Epithelial cell of esophagus (primary cell): ENCODE results near the gene ADAMTS12.

Source experiments
- DNase-seq: peaks from one replicate; pipeline ENCODE4 v3.0.0; 2010; ENCODE audit warnings: low read depth
- H3K4me3 ChIP-seq: 2 replicates; pipeline ENCODE4 v1.5.1; 2011; ENCODE audit warnings: mild to moderate bottlenecking, low read length, control low read depth
- TF ChIP-seq, protein P1 (sequence below): IDR thresholded peaks from 2 replicates; pipeline ENCODE4 v1.5.1; 2011; ENCODE audit warnings: low read depth, mild to moderate bottlenecking, low read length, control low read depth, inconsistent platforms; ENCODE audit not compliant: insufficient read depth; ENCODE audit errors: missing control alignments

Gene ADAMTS12

DNA sequence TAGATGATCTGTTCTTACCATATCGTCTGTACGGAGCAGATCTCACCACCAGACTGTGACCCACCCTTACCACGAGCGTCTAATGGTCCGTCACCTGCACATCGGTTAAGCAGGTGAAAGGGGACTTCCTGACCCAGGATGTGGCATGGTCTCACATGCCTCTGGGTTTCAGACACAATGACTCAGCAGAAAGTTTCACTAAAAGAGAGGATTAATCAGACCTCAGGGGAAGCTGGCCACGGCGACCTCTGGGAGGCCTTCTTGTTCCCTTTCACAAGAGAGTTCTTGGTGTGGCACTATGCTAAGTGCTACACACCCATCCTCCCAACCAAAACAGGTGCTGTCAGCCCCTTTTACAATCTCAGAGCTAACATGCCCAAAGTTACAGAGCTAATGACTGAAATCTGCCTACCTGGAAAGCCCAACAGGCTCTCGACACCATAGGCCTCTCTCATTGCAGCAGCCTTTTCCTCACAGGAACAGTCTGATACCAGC lies 41.6 kb downstream of the ADAMTS12 start:
- DNase-seq: peak; percentile 24
- TF ChIP-seq, protein P1, sequence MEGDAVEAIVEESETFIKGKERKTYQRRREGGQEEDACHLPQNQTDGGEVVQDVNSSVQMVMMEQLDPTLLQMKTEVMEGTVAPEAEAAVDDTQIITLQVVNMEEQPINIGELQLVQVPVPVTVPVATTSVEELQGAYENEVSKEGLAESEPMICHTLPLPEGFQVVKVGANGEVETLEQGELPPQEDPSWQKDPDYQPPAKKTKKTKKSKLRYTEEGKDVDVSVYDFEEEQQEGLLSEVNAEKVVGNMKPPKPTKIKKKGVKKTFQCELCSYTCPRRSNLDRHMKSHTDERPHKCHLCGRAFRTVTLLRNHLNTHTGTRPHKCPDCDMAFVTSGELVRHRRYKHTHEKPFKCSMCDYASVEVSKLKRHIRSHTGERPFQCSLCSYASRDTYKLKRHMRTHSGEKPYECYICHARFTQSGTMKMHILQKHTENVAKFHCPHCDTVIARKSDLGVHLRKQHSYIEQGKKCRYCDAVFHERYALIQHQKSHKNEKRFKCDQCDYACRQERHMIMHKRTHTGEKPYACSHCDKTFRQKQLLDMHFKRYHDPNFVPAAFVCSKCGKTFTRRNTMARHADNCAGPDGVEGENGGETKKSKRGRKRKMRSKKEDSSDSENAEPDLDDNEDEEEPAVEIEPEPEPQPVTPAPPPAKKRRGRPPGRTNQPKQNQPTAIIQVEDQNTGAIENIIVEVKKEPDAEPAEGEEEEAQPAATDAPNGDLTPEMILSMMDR: no peak
- H3K4me3 ChIP-seq: no peak overlapping the region

DNA sequence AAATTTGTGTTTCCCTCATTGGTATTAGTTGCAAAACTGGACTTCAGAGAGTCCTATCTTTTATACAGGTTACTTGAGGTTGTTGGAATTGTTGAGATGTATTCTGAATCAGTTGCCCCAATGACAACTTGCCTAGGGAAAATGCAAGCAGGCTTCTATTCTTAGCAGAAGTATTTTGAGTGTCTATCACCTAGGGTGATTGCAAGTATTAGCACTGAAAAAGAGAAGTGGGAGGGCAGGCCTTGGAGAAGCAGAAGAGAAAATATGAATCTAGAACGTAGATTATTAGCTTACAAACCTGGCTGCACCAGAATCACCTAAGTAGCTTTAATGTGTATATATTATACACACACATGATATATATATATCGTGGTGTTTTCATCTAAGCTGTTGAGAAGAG lies 43.2 kb downstream of the ADAMTS12 start:
- H3K4me3 ChIP-seq: no peak overlapping the region
- no peak for DNase-seq
- TF ChIP-seq, protein P1: no peak

DNA sequence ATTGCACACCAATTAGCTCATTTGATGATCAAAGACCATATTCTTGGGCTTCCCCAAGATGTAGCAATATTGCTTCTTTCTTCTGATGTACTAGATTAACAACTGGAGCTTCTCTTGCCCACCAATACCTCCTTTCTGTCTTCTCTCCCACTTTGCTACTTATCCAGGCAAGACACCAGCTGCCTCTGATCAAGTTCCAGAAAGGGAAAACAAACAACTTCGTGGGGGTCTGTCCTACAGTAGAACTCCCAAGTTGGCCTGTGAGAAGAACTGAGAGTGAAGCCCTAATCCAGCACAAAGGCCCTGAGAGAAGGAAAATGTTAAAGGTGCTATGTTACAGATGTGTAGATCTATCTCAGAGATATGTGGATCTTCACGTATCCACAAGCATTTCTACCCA lies 44.9 kb downstream of the ADAMTS12 start:
- H3K4me3 ChIP-seq: no peak overlapping the region
- DNase-seq: no peak
- TF ChIP-seq, protein P1: no peak

DNA sequence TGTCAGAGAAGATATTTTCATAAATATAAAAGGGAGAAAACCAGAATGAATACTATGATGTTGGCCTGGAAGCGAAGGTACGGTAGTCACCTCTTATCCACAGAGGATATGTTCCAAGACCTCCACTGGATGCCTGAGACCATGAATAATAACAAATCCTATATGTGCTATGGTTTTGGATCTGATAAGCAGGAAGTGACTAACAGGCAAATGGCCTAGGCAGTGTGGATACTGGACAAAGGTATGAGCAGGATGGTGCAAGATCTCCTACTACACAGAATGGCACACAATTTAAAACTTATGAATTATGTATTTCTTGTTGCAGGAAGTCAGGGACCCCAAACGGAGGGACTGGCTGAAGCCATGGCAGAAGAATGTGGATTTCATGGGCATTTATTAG lies 48.2 kb downstream of the ADAMTS12 start:
- H3K4me3 ChIP-seq: no peak overlapping the region
- TF ChIP-seq, protein P1: no peak
- DNase-seq: peak; percentile 25

DNA sequence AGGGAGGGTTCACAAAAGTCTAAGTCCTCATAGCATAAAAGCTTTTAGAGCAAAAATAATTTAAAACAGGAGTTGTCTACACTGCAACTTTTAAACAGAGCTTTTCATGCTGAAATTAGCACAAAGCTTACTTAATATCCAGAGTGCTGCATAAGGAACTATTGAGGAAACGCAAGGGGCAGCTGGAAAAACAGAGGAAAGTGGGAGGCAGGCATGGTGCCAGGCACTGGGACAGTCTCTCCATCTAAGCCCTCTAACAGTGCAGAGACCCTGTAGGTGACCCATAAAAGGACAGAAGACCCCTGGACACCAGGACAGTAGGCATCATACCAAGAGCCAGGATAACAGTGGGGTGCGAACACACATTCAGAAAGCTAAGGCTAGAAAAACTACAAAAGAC lies 49.3 kb downstream of the ADAMTS12 start:
- DNase-seq: no peak
- TF ChIP-seq, protein P1: no peak
- H3K4me3 ChIP-seq: no peak overlapping the region

DNA sequence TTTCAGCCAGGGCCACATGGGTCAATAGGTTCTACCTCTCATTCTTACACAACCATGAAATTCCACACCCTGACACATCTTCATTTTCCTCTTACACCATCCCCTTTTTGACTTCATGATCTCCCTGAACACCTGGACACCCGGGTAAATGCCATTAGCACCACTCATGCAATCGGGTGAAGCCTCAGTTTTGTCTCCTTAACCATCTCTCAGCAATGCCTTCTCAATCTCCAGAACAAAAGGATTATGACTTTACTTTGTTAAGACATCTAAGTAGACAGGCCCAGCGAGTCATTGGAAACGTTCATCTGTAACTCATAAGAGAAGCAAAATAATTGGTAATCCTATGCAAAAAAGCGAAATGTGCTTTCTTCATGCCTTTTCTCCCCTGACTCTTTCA lies 49.9 kb downstream of the ADAMTS12 start:
- no peak overlapping the region for H3K4me3 ChIP-seq
- DNase-seq: peak; percentile 27
- TF ChIP-seq, protein P1: no peak

DNA sequence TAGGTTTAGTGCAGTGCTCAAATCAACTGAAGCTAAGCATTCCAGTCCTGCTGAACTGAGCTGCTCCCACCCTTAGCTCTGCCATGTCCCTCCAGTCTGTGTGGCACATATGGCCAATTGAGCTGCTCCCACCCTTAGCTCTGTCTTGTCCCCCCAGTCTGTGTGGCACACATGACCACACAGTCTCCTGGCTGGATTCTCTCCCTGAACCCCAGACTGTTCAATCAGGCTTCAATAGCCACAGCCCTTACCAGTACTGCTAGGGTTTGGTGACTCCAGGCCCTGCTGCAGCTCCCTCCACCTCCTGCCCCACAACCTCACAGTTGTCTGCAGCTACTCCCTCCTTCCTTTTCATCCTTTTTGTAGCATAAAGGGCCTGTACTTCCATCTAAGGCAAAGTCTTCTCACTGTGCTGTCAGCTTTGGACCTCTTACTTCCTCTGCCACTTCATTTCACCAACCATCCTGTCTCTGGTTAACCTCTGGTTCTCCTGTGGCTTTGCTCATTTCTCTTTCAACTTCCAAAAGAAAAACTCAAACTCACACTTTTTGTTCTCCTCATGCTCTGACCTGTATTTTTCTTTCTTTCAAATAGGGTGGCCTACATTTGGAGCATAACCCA lies 50.8 kb downstream of the ADAMTS12 start:
- DNase-seq: no peak
- TF ChIP-seq, protein P1: no peak
- H3K4me3 ChIP-seq: no peak overlapping the region
